Body of pancreas (tissue), 4 donors: ENCODE measurements around the gene ECHDC1.

Experiments used
- POLR2A ChIP-seq, 3 donors: fragments of 450-650 bp; IDR thresholded peaks; one replicate each; pipeline ENCODE4 v1.6.1; 2016; ENCODE audit warnings: antibody characterized with exemption in 3 of 3, mild to moderate bottlenecking in 2 of 3
- TF ChIP-seq, protein P1 (sequence below), 7 experiments: fragments of 450-650 bp in 4 of 7; fragments of 200-600 bp in 3 of 7; sonication (generic) in 3 of 7; IDR thresholded peaks; one replicate each; pipeline ENCODE4 v1.5.1; 2016 to 2019; ENCODE audit warnings: antibody characterized with exemption in 7 of 7

DNA sequence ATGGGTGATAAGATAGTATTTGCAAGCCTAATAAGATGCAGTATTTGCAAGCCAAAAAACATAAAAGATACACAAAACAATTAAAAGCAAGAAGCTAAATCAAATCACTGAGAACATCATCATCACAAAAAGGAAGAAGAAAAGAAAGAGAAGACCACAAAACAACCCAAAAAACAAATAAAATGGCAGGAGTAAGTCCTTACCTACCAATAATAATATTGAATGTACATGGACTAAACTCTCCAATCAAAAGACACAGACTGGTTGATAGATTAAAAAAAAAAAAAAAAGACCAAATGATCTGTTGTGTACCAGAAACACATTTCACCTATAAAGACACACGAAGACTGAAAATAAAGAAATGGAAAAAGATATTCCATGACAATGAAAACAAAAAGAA is 37.7 kb downstream of the ECHDC1 start:
- TF ChIP-seq POLR2A (IDR thresholded peaks at IDR 0.05) = no peak
- TF ChIP-seq, protein P1, sequence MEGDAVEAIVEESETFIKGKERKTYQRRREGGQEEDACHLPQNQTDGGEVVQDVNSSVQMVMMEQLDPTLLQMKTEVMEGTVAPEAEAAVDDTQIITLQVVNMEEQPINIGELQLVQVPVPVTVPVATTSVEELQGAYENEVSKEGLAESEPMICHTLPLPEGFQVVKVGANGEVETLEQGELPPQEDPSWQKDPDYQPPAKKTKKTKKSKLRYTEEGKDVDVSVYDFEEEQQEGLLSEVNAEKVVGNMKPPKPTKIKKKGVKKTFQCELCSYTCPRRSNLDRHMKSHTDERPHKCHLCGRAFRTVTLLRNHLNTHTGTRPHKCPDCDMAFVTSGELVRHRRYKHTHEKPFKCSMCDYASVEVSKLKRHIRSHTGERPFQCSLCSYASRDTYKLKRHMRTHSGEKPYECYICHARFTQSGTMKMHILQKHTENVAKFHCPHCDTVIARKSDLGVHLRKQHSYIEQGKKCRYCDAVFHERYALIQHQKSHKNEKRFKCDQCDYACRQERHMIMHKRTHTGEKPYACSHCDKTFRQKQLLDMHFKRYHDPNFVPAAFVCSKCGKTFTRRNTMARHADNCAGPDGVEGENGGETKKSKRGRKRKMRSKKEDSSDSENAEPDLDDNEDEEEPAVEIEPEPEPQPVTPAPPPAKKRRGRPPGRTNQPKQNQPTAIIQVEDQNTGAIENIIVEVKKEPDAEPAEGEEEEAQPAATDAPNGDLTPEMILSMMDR (IDR thresholded peaks at IDR 0.05) = no peak
